Measurements from ENCODE around the gene GZMH.

GZMH gene

DNA sequence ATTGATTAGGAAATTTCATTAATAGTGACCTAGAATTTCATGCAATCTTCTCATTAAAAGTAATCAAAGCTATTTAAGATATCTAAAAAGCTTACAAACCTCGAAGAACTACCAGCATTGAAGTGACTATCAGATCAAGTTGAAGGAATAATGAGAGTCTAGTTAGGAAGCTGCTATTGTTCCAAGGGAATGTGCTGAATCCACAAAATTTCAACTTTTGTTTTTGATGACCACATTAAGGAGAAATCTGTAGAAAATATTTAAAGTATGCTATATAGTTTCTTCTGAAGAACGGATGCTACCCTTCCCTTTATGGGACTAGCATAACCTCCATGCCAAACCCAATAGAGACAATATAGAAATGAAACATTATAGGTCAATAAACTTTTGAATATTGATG is 30.9 kb downstream of the GZMH start:
- Histone ChIP-seq H3K36me3 (ENCODE audit: insufficient read depth, low read length) (no peaks in the 10 kb centered on the region), H3K27me3 (ENCODE audit: insufficient read depth, low read length) (no peaks in the 10 kb centered on the region), H3K9ac (ENCODE audit: low read length) (no peak overlapping the region), H3K79me2 (ENCODE audit: insufficient read depth, low read length) (no peaks in the 10 kb centered on the region), H3K9me3 (ENCODE audit: low read length) (no peaks in the 10 kb centered on the region), H3K4me3 (ENCODE audit: low read depth, low read length, poor library complexity, severe bottlenecking) (no peak overlapping the region), H3K27ac (ENCODE audit: low read depth, low read length, poor library complexity, severe bottlenecking) (no peak overlapping the region), H3K9me2 (ENCODE audit: low read depth, low read length) (no peaks in the 10 kb centered on the region), H3K4me2 (ENCODE audit: low read length) (no peak overlapping the region), H2AFZ (ENCODE audit: low read length) (no peak overlapping the region), H4K20me1 (ENCODE audit: insufficient read depth, low read length) (no peaks in the 10 kb centered on the region), H3F3A (ENCODE audit: insufficient read depth, low read length) (no peaks in the 10 kb centered on the region), H3K4me1 (ENCODE audit: insufficient read depth, low read length, severe bottlenecking) (no peaks in the 10 kb centered on the region)
- no peak for TF ChIP-seq EZH2 (IDR thresholded peaks at IDR 0.05; ENCODE audit: borderline replicate concordance, low read length)
- TF ChIP-seq, protein P1, sequence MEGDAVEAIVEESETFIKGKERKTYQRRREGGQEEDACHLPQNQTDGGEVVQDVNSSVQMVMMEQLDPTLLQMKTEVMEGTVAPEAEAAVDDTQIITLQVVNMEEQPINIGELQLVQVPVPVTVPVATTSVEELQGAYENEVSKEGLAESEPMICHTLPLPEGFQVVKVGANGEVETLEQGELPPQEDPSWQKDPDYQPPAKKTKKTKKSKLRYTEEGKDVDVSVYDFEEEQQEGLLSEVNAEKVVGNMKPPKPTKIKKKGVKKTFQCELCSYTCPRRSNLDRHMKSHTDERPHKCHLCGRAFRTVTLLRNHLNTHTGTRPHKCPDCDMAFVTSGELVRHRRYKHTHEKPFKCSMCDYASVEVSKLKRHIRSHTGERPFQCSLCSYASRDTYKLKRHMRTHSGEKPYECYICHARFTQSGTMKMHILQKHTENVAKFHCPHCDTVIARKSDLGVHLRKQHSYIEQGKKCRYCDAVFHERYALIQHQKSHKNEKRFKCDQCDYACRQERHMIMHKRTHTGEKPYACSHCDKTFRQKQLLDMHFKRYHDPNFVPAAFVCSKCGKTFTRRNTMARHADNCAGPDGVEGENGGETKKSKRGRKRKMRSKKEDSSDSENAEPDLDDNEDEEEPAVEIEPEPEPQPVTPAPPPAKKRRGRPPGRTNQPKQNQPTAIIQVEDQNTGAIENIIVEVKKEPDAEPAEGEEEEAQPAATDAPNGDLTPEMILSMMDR (IDR thresholded peaks at IDR 0.05; ENCODE audit: low read length): no peak

DNA sequence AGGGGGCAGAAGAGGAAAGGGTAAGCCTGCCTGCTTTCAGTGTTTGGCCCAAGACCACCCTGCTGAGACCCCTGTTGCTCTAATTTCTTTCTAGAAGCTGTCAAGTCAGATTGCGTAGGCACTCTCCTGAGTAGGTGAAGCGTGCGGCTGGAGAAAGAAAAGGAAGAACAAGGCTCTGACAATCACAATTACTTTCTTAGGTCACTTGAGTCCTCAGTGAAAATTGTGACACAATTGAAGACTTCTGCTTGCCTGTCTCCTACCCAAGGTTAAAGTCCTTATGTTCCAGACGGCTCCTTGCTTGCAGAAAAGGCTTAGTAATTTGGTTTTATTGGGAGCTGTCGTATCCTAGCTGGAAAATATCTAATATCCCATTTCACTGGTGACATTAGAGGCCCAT is 32.7 kb downstream of the GZMH start:
- no peak overlapping the region for H3K4me3 ChIP-seq (ENCODE audit: low read depth, low read length, poor library complexity, severe bottlenecking)
- TF ChIP-seq, protein P1 (IDR thresholded peaks at IDR 0.05; ENCODE audit: low read length): no peak
- H3K4me2 ChIP-seq (ENCODE audit: low read length): no peak overlapping the region
- H3F3A ChIP-seq (ENCODE audit: insufficient read depth, low read length): no peaks in the 10 kb centered on the region
- H3K79me2 ChIP-seq (ENCODE audit: insufficient read depth, low read length): no peaks in the 10 kb centered on the region
- H4K20me1 ChIP-seq (ENCODE audit: insufficient read depth, low read length): no peaks in the 10 kb centered on the region
- no peaks in the 10 kb centered on the region for H3K36me3 ChIP-seq (ENCODE audit: insufficient read depth, low read length)
- H2AFZ ChIP-seq (ENCODE audit: low read length): no peak overlapping the region
- no peak overlapping the region for H3K27ac ChIP-seq (ENCODE audit: low read depth, low read length, poor library complexity, severe bottlenecking)
- no peak overlapping the region for H3K9ac ChIP-seq (ENCODE audit: low read length)
- H3K4me1 ChIP-seq (ENCODE audit: insufficient read depth, low read length, severe bottlenecking): no peaks in the 10 kb centered on the region
- no peaks in the 10 kb centered on the region for H3K9me3 ChIP-seq (ENCODE audit: low read length)
- no peaks in the 10 kb centered on the region for H3K27me3 ChIP-seq (ENCODE audit: insufficient read depth, low read length)
- H3K9me2 ChIP-seq (ENCODE audit: low read depth, low read length): no peaks in the 10 kb centered on the region

DNA sequence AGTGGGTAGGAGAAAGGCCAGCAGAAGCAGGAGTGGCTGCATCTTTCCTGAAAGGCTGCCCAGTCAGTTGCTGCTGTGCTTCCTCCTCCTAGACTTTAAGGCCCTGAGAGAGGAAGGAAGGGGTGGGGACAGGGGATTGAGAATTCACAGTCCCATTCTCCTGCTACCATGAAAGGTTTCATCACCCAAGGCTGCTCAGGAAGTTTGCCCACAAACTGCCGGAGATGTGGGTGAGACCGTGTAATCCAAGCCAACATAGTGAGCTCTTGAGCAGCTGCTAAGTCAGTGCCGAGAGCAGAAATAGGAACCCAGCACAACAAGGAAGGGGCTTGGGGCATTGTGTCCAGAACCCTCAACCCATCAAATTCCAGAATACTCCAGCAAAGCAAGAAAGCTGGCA is 33.3 kb downstream of the GZMH start, which contains the start of gene CTSG:
TSS of gene CTSG (minus strand) at position 69 of the 400 bp plus-strand sequence. CDS start at position 42, 27 bp downstream.
- Histone ChIP-seq H3K27me3 (ENCODE audit: insufficient read depth, low read length) (no peaks in the 10 kb centered on the region), H3K4me2 (ENCODE audit: low read length) (no peak within 1 kb of the TSS), H3K27ac (ENCODE audit: low read depth, low read length, poor library complexity, severe bottlenecking) (no peak within 1 kb of the TSS)

More for the DNA sequence above, 33.3 kb downstream of the GZMH start, which contains the start of gene CTSG:
- Histone ChIP-seq H3K36me3 (ENCODE audit: insufficient read depth, low read length) (no peaks in the 10 kb centered on the region), H2AFZ (ENCODE audit: low read length) (no peak within 1 kb of the TSS), H4K20me1 (ENCODE audit: insufficient read depth, low read length) (no peaks in the 10 kb centered on the region), H3F3A (ENCODE audit: insufficient read depth, low read length) (no peaks in the 10 kb centered on the region), H3K79me2 (ENCODE audit: insufficient read depth, low read length) (no peaks in the 10 kb centered on the region), H3K4me3 (ENCODE audit: low read depth, low read length, poor library complexity, severe bottlenecking) (no peak within 1 kb of the TSS), H3K9ac (ENCODE audit: low read length) (no peak within 1 kb of the TSS), H3K9me3 (ENCODE audit: low read length) (no peaks in the 10 kb centered on the region), H3K4me1 (ENCODE audit: insufficient read depth, low read length, severe bottlenecking) (no peaks in the 10 kb centered on the region), H3K9me2 (ENCODE audit: low read depth, low read length) (no peaks in the 10 kb centered on the region)
- TF ChIP-seq, protein P1 (IDR thresholded peaks at IDR 0.05; ENCODE audit: low read length): no peak
- TF ChIP-seq EZH2 (IDR thresholded peaks at IDR 0.05; ENCODE audit: borderline replicate concordance, low read length): no peak

Measured in OCI-LY1 (cell line).